Raji (cell line): ENCODE data around the gene CKMT1B.
"Not testable (repeated sequence)": the region's sequence is repeated elsewhere in the genome, so short reads cannot be mapped to it uniquely, and the experiment has no call there.

Experiments used
- POLR2A ChIP-seq: IDR thresholded peaks from 2 replicates; pipeline ENCODE4 v1.6.1; 2011; ENCODE audit warnings: low read depth, low read length, control low read depth; ENCODE audit not compliant: insufficient read depth

Gene CKMT1B

DNA sequence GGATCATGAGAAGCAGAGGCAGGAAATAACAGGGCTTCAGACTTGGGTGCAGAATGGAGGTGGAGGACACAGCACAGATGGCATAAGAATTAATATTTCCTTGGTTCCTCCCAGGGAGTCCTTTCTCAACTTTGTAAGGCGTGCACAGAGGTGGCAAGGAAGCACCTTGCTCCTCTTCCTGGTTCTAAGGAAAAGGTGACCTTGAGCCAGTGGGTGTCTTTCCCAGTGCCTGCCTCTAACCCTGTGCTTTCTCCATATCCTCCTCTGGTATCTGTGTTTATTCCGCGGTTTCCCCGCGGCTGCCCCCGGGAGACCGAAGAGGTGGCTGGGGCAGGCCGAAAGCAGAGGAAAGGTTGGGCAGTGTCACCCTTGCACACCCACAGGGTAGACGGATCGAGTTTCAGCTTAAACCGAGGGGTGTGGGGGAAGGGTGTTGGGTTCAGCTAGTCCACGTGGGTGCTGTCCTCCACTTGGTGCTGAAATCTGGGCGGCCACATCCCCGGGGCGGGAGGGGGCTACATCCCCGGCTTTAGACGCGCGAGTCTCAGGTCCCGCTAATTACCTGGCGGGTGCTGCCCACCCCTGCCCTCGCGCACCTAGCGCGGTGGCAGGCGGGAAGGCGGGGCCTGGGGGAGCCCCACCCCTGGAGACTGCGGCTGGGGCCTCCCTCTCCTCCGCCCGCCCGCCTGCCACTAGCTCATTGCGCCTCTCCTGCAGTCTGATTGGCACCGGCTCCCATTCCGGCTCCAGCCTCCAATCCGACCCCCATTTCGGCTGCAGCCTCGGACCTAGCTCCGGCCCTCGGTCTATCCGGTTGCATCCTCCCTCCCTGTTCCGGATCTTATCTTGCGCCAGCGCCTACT, at the start of gene CKMT1B:
CKMT1B (plus strand) TSS at position 700 of the 863 bp plus-strand sequence. CDS start 192 bp downstream, outside the sequence.
- not testable (repeated sequence) for TF ChIP-seq POLR2A

DNA sequence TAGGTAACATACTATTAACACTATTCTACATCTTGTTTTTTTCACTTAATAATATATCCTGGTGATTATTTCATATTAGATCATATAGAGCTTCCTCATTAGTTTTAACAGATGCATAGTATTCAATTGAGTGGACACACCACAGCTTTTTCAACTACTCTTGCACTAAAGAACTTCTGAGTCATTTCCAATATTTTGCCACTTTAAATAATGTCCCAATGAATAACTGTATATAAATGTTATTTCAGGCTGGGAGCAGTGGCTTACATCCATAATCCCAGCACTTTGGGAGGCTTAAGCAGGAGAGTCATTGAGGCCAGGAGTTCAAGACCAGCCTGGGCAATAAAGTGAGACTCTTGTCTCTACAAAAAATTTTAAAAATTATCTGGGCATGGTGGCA, 49.6 kb upstream of the CKMT1B start:
- TF ChIP-seq POLR2A = no peak

- TF ChIP-seq POLR2A = no peak
Observed at GRCh38 chr15:43545426-43545825, 48.4 kb upstream of the CKMT1B start.

DNA sequence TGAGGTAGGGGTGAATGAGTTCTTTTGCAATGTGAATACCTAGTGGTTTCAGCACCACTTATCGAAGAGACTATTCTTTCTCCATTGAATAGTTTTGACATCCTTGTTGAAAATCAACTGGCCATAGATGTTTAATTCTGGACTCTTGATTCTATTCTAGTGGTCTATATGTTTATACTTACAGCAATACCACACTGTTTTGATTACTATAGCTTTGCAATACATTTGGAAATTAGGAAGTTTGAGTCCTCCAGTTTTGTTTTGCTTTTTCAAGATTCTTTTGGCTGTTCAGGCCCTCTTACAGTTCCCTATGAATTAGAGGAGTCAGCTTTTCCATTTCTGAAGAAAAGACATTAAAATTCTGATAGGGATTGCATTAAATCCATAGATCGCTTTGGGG, 46.3 kb upstream of the CKMT1B start:
- no peak for TF ChIP-seq POLR2A

- no peak for TF ChIP-seq POLR2A
Observed at GRCh38 chr15:43550527-43551363, 43.1 kb upstream of the CKMT1B start.

- no peak for TF ChIP-seq POLR2A
Observed at GRCh38 chr15:43552256-43552655, 41.6 kb upstream of the CKMT1B start.

- TF ChIP-seq POLR2A = no peak
Observed at GRCh38 chr15:43552986-43553385, 40.8 kb upstream of the CKMT1B start.

DNA sequence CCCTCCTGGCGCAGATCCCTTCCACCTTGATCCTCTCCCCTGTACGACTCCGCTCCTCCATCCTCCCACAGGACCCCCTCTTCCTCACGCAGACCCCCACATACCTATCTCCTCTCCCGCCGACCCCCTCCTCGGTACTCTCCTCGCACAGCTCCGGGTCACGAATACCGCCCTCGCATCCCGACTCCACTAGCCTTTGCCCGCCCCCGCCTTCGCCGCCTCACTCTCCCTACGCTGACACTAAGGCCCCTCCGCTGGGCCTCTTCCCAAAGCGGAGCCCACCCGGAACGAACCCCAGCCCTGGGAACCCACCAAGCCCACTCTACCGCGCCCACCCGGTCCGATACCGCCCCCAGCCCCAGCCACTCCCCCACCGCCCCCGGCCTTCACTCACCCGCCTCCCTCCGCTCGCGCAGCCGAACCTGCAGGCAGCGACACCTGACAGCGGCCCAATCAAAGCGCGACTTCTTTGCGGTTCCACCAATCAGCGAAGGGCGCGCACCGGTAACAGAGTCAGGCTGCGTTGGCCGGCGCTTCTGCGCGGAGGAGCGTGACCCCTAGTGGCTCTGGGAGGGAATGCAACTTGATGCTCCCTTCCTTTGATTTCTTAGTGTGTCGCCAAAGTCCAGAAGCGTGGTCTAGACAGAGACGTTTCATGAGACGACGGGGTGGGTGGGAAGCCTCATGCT, 3.9 kb upstream of the CKMT1B start, which contains the start of gene PPIP5K1:
PPIP5K1 (minus strand) TSS at position 431 of the 689 bp plus-strand sequence. CDS start 5,704 bp downstream, outside the sequence.
- TF ChIP-seq POLR2A = not testable (repeated sequence)

DNA sequence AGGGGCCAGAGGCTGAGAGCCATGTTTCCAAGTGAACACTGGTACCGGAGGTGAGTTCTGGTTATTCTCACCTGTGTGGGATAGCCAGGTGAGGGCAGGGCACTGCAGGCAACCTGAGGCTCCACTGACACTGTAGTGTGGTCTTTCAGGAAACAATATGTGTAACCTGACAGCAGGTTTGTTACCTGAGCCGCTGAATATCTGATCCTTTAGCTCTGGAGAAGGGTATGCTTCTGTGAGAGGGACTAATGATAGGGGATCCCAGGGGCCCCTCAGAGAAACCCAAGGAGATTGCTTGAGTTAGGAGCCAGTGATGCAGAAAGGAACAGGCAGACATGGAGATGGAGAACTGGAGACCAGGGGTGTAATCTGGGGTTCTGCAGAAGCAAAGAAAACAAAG, 24.9 kb downstream of the CKMT1B start, which contains the start of gene STRC:
STRC (minus strand) TSS at position 101 of the 400 bp plus-strand sequence; CDS start at position 23, 78 bp downstream.
- not testable (repeated sequence) for TF ChIP-seq POLR2A

GRCh38 chr15:43625106-43625505, 31.3 kb downstream of the CKMT1B start:
- no peak for TF ChIP-seq POLR2A
